ENCODE measurements around the gene NSRP1. TPM values are rescaled to one million over a fixed set of nuclear protein-coding genes. Genes with fewer than 3 reads are reported as not detected.
"Not testable (repeated sequence)": the region's sequence is repeated elsewhere in the genome, so short reads cannot be mapped to it uniquely, and the experiment has no call there.

Gene NSRP1
- total RNA-seq, 1 experiment from 2014 or later, result 34.3 TPM

DNA sequence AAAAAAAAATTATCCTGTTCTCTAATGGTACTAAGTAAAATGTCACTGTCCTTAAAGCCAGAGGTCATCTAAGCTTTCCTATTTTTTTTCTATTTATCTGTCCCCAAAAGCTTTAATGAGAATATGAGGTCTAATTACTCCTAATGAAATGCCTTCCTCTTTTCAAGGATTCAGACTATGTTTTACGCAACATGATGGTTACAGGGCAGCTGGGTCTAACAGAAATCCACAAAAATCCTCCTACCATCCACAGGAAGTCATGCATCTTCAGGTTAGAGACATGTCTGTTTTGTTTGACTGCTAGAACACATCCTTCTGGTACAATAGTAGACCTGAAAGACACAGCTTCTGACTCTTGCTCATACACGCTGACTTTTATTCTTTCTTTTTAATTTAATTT, 29.7 kb upstream of the NSRP1 start:
- intact Hi-C loops (cut with micrococcal nuclease; ENCODE audit: unreplicated experiment), result no loop called here

DNA sequence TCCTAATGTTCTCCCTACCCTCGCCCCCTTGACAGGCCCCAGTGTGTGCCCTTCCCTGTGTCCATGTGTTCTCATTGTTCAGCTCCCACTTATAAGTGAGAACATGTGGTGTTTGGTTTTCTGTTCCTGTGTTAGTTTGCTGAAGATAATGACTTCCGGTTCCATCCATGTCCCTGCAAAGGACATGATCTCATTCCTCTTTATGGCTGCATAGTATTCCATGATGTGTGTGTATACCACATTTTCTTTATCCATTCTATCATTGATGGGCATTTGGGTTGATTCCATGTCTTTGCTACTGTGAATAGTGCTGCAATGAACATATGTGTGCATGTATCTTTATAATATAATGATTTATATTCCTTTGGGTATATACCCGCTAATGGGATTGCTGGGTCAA, 29.2 kb upstream of the NSRP1 start:
- BruUV-seq (replicated peaks); CTCF ChIA-PET; H3K4me2 ChIP-seq; H3K4me1 ChIP-seq (replicated peaks; ENCODE audit: insufficient read depth); H3K27ac ChIP-seq; H2AFZ ChIP-seq; H3K79me2 ChIP-seq (ENCODE audit: low read depth); H4K20me1 ChIP-seq (ENCODE audit: insufficient read depth); H3K27me3 ChIP-seq (ENCODE audit: insufficient read depth, low read depth); intact Hi-C loops (cut with micrococcal nuclease; ENCODE audit: unreplicated experiment); H3K9me2 ChIP-seq (ENCODE audit: insufficient read depth); H3K9me3 ChIP-seq (ENCODE audit: insufficient read depth, low read depth); H3F3A ChIP-seq (ENCODE audit: insufficient read depth, low read depth); H3K36me3 ChIP-seq (ENCODE audit: low read depth); H3K4me3 ChIP-seq; DNase-seq: not testable (repeated sequence)
- POLR2A ChIA-PET (ENCODE audit: unreplicated experiment), result interaction anchor here (0.5 kb wide), 1 partner anchor 898 kb away, joined by 3 read pairs; no protein-coding TSS in a partner anchor

More for the DNA sequence above, 29.7 kb upstream of the NSRP1 start:
- Histone ChIP-seq H2AFZ (no peak overlapping the region), H3K4me3 (no peak overlapping the region), H3K4me2 (no peak overlapping the region), H3K4me1 (replicated peaks; ENCODE audit: insufficient read depth) (no peaks in the 10 kb centered on the region), H3K36me3 (ENCODE audit: low read depth) (no peaks in the 10 kb centered on the region), H3K79me2 (ENCODE audit: low read depth) (no peaks in the 10 kb centered on the region), H3K27ac (no peak overlapping the region), H3K9me3 (ENCODE audit: insufficient read depth, low read depth) (no peaks in the 10 kb centered on the region), H4K20me1 (ENCODE audit: insufficient read depth) (no peaks in the 10 kb centered on the region), H3F3A (ENCODE audit: insufficient read depth, low read depth) (no peaks in the 10 kb centered on the region), H3K27me3 (ENCODE audit: insufficient read depth, low read depth) (0 out of 2 replicates have a peak, but pooled peaks cover 3% of the 10 kb centered on the region), H3K9me2 (ENCODE audit: insufficient read depth) (no peaks in the 10 kb centered on the region)
- TF ChIP-seq, protein P1, sequence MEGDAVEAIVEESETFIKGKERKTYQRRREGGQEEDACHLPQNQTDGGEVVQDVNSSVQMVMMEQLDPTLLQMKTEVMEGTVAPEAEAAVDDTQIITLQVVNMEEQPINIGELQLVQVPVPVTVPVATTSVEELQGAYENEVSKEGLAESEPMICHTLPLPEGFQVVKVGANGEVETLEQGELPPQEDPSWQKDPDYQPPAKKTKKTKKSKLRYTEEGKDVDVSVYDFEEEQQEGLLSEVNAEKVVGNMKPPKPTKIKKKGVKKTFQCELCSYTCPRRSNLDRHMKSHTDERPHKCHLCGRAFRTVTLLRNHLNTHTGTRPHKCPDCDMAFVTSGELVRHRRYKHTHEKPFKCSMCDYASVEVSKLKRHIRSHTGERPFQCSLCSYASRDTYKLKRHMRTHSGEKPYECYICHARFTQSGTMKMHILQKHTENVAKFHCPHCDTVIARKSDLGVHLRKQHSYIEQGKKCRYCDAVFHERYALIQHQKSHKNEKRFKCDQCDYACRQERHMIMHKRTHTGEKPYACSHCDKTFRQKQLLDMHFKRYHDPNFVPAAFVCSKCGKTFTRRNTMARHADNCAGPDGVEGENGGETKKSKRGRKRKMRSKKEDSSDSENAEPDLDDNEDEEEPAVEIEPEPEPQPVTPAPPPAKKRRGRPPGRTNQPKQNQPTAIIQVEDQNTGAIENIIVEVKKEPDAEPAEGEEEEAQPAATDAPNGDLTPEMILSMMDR (conservative IDR thresholded peaks at IDR 0.05), result no peak
- no peak for TF ChIP-seq EZH2 (IDR thresholded peaks at IDR 0.05; ENCODE audit: low read depth)
- ChIA-PET CTCF (no interaction called here), POLR2A (ENCODE audit: unreplicated experiment) (no interaction called here)
- no TSS peak for BruUV-seq (replicated peaks)
- DNase-seq, result no peak

DNA sequence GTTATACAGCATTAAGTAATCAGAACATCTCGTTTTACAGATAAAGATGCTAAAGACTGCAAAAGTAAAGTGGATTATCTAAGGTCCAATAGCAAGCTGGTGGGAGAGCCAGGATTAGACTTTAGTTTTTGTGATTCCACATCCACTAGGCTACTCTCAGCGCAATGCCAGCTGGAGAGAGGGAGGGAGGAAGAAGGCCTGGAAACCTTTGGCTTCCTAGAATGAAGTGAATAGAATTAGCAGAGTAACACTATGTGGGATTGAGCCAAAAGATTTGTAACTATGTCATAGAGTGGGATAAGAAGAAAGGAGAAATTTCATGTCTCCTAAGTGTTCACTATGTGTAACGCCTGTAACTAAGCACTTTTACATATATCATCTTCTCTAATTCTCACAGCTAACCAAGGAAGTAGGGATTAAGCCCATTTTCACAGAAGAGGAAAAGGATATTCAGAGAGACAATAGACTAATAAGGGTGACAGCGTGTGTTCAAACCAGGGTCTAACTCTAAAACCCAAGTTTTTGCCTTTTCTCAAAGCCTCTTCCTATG, 25.4 kb upstream of the NSRP1 start:
- intact Hi-C loops (cut with micrococcal nuclease; ENCODE audit: unreplicated experiment), result loop anchor here (5.0 kb wide), 1 partner anchor 524 kb away; the partner anchor contains the start of genes ABHD15 and TP53I13
- no peak overlapping the region for H2AFZ ChIP-seq
- H3K27ac ChIP-seq, result no peak overlapping the region
- ChIA-PET CTCF (interaction anchor here (0.6 to 1.1 kb wide), 3 partner anchors 13 to 177 kb away, joined by 3 to 4 read pairs (median 3); no protein-coding TSS in a partner anchor), POLR2A (ENCODE audit: unreplicated experiment) (interaction anchor here (0.9 kb wide), 1 partner anchor 464 kb away, joined by 5 read pairs; no protein-coding TSS in a partner anchor)
- no peaks in the 10 kb centered on the region for H3K36me3 ChIP-seq (ENCODE audit: low read depth)
- 0 out of 2 replicates have a peak, but pooled peaks cover 5% of the 10 kb centered on the region for H3K27me3 ChIP-seq (ENCODE audit: insufficient read depth, low read depth)
- H3K9me3 ChIP-seq (ENCODE audit: insufficient read depth, low read depth), result no peaks in the 10 kb centered on the region
- no peak overlapping the region for H3K4me3 ChIP-seq
- H3K4me1 ChIP-seq (replicated peaks; ENCODE audit: insufficient read depth), result no peaks in the 10 kb centered on the region
- H4K20me1 ChIP-seq (ENCODE audit: insufficient read depth), result no peaks in the 10 kb centered on the region
- TF ChIP-seq, protein P1 (conservative IDR thresholded peaks at IDR 0.05), result no peak
- no peak for TF ChIP-seq EZH2 (IDR thresholded peaks at IDR 0.05; ENCODE audit: low read depth)
- no peak for DNase-seq
- no peaks in the 10 kb centered on the region for H3K9me2 ChIP-seq (ENCODE audit: insufficient read depth)
- BruUV-seq (replicated peaks), result no TSS peak
- H3K4me2 ChIP-seq, result no peak overlapping the region
- H3K79me2 ChIP-seq (ENCODE audit: low read depth), result no peaks in the 10 kb centered on the region
- H3F3A ChIP-seq (ENCODE audit: insufficient read depth, low read depth), result peaks cover 3% of the 10 kb centered on the region; the same call in 1 of the 2 replicates
